Stomach (tissue), 9 donors: Measurements from ENCODE around the gene CPZ. TPM values are rescaled to one million over a fixed set of nuclear protein-coding genes. Genes with fewer than 3 reads are reported as not detected.
A peak's percentile ranks its signal among the peaks of the same experiment; 100 is the strongest.

ENCODE experiments used
- DNase-seq, 2 donors: peaks; one replicate each; pipeline versions ENCODE4 v3.0.0 to v3.0.0-alpha.2; 2013 to 2019
- H3K27ac ChIP-seq, 5 donors: fragments of 200-600 bp in 4 of 5; sonication (generic) in 4 of 5; one replicate each; pipeline ENCODE4 v1.5.1; 2013 to 2019; ENCODE audit warnings: mild to moderate bottlenecking in 1 of 5, moderate library complexity in 1 of 5
- H3K27me3 ChIP-seq, 3 donors: fragments of 200-600 bp; sonication (generic); one replicate each; pipeline ENCODE4 v1.5.1; 2017 to 2019; ENCODE audit warnings: mixed run types in 1 of 3
- H3K36me3 ChIP-seq, 4 donors: fragments of 200-600 bp; sonication (generic); 1 replicate in 3 of 4; 2 replicates in 1 of 4; pipeline ENCODE4 v1.5.1; 2016 to 2019
- H3K4me1 ChIP-seq, 4 donors: fragments of 200-600 bp; sonication (generic); one replicate each; pipeline ENCODE4 v1.5.1; 2016 to 2019
- H3K4me3 ChIP-seq, 4 donors: fragments of 200-600 bp; sonication (generic) in 3 of 4; one replicate each; pipeline ENCODE4 v1.5.1; 2016 to 2019; ENCODE audit warnings: mild to moderate bottlenecking in 1 of 4
- H3K9me3 ChIP-seq, 4 donors: fragments of 200-600 bp; sonication (generic); one replicate each; pipeline ENCODE4 v1.5.1; 2016 to 2019
- CTCF ChIP-seq, 7 experiments: fragments of 450-650 bp in 4 of 7; fragments of 200-600 bp in 3 of 7; sonication (generic) in 3 of 7; IDR thresholded peaks; one replicate each; pipeline ENCODE4 v1.5.1; 2016 to 2019; ENCODE audit warnings: antibody characterized with exemption in 7 of 7, control low read depth in 2 of 7, mild to moderate bottlenecking in 1 of 7
- EP300 ChIP-seq: sonication (generic); formaldehyde crosslinking; IDR thresholded peaks from one replicate; pipeline ENCODE4 v1.6.1; 2017; ENCODE audit warnings: antibody characterized with exemption
- POLR2A ChIP-seq, 4 donors: fragments of 450-650 bp; IDR thresholded peaks; one replicate each; pipeline ENCODE4 v1.6.1; 2016; ENCODE audit warnings: antibody characterized with exemption in 4 of 4, control low read depth in 2 of 4, mild to moderate bottlenecking in 1 of 4, moderate library complexity in 1 of 4
- POLR2AphosphoS5 ChIP-seq, 3 donors: sonication (generic); formaldehyde crosslinking; IDR thresholded peaks; one replicate each; pipeline ENCODE4 v1.6.1; 2016; ENCODE audit warnings: antibody characterized with exemption in 3 of 3
- WGBS, 5 donors: extraction: QIAGEN DNeasy Blood & Tissue Kit in 3 of 5; methylation state at CpG; one replicate each; pipeline versions ENCODE4 v1.1.5 to v1.1.7; 2013 to 2018; 5-methylcytosine and 5-hydroxymethylcytosine counted together
- intact Hi-C: fragments of 100-400 bp; cut with DNase I; formaldehyde crosslinking; loops from one replicate; pipeline ENCODE4 v1.15.1; 2023; ENCODE audit warnings: low total_unique reads
- polyA plus RNA-seq, 3 donors: library from polyadenylated mRNA; stranded (reverse); fragments of 200-250 nt; gene quantifications; one replicate each; pipeline ENCODE4 v1.2.3, GENCODE V29; 2013
- total RNA-seq, 5 donors: library from RNA; depleted of rRNA; stranded (reverse); fragments of >200 nt; gene quantifications; one replicate each; pipeline versions ENCODE4 v1.1.0 to v1.2.3, GENCODE V29; 2014 to 2016
- donor health status: healthy with polysubstance abuse.
- donor health status: Bipolar disorder and iron deficiency.
- donor health status: healthy.

CPZ gene
- total and polyA plus RNA-seq, 8 donors: 0.25 to 13.2 (median 3.3) TPM; not detected in 2

GRCh38 chr4:8547108-8547911 lies 45.3 kb upstream of the CPZ start:
- Histone ChIP-seq H3K4me1 (peaks cover 0 to 5% (median 0%) of the 10 kb centered on the region in 4 donors), H3K27ac (no peak overlapping the region), H3K4me3 (no peak overlapping the region), H3K27me3 (peaks cover 0 to 14% (median 3%) of the 10 kb centered on the region in 3 donors), H3K9me3 (no peaks in the 10 kb centered on the region), H3K36me3 (no peaks in the 10 kb centered on the region)
- intact Hi-C loops: loop anchor here (5.0 kb wide), 1 partner anchor 75 kb away; no protein-coding TSS in a partner anchor
- WGBS, 5 donors: 54 to 69% (median 58%) methylated on average over 15 to 16 of the region's 16 CpGs
- TF ChIP-seq CTCF (IDR thresholded peaks at IDR 0.05): peak in 4 of 7 experiments; percentile 2 to 41 (median 33)
- no peak for TF ChIP-seq EP300
- peak in 1 of 2 donors; percentile 49 for DNase-seq

GRCh38 chr4:8547912-8548730 lies 44.4 kb upstream of the CPZ start:
- Histone ChIP-seq H3K27ac (no peak overlapping the region), H3K4me1 (peaks cover 0 to 5% (median 0%) of the 10 kb centered on the region in 4 donors), H3K4me3 (no peak overlapping the region), H3K9me3 (no peaks in the 10 kb centered on the region), H3K27me3 (peaks cover 0 to 14% (median 3%) of the 10 kb centered on the region in 3 donors), H3K36me3 (no peaks in the 10 kb centered on the region)
- intact Hi-C loops: loop anchor here (5.0 kb wide), 1 partner anchor 76 kb away; no protein-coding TSS in a partner anchor
- 83 to 91% (median 89%) methylated on average over 15 to 16 of the region's 16 CpGs for WGBS, 5 donors
- no peak for TF ChIP-seq CTCF (IDR thresholded peaks at IDR 0.05)
- no peak for TF ChIP-seq EP300
- no peak for TF ChIP-seq POLR2A (IDR thresholded peaks at IDR 0.05)
- no peak for TF ChIP-seq POLR2AphosphoS5 (IDR thresholded peaks at IDR 0.05)
- no peak for DNase-seq

DNA sequence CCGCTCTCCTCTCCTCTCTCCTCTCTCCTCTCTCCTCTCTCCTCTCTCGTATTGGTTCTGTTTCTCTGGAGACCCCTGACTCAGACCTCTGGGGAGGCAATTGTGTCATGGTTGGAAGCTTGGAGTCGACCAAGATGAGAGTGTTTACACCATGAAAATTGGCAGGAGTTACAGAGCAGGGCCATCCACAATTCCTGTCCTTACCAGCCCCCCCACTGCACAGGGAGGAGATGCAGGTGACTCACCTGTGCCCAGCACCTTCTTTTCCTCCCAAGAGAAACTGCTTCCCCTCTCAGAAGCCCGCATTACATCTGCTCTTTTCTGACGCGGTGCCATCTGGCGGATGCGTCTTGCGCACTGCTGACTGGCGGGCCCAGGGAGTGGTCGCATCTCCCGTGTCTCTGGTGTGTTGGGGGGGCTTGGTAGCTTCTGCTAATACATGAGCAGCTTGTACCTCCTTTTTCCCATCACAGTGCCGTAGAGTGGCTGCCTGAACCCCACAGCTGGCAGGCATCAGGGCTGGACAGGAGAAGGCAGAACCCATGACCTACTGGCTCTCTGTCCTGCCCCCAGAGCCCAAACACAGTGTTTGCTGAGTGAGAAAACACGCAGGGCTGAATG lies 43.7 kb upstream of the CPZ start:
- TF ChIP-seq POLR2AphosphoS5 (IDR thresholded peaks at IDR 0.05) (no peak), POLR2A (IDR thresholded peaks at IDR 0.05) (no peak), EP300 (no peak), CTCF (IDR thresholded peaks at IDR 0.05) (no peak)

More for the DNA sequence above, 43.7 kb upstream of the CPZ start:
- Histone ChIP-seq H3K27me3 (peaks cover 0 to 14% (median 3%) of the 10 kb centered on the region in 3 donors), H3K27ac (no peak overlapping the region), H3K9me3 (no peaks in the 10 kb centered on the region), H3K4me1 (peaks cover 0 to 5% (median 0%) of the 10 kb centered on the region in 4 donors), H3K36me3 (no peaks in the 10 kb centered on the region), H3K4me3 (no peak overlapping the region)
- intact Hi-C loops: loop anchor here (5.0 kb wide), 1 partner anchor 77 kb away; no protein-coding TSS in a partner anchor
- DNase-seq: no peak
- 73 to 84% (median 82%) methylated on average over 14 of the region's 14 CpGs for WGBS, 5 donors
